ENCODE results near the gene PNPLA7. TPM values are rescaled to one million over a fixed set of nuclear protein-coding genes. Genes with fewer than 3 reads are reported as not detected.
"Not testable (repeated sequence)": the region's sequence is repeated elsewhere in the genome, so short reads cannot be mapped to it uniquely, and the experiment has no call there.

PNPLA7 gene
- total RNA-seq, 1 donor from 2014 or later, result 0.06 TPM

DNA sequence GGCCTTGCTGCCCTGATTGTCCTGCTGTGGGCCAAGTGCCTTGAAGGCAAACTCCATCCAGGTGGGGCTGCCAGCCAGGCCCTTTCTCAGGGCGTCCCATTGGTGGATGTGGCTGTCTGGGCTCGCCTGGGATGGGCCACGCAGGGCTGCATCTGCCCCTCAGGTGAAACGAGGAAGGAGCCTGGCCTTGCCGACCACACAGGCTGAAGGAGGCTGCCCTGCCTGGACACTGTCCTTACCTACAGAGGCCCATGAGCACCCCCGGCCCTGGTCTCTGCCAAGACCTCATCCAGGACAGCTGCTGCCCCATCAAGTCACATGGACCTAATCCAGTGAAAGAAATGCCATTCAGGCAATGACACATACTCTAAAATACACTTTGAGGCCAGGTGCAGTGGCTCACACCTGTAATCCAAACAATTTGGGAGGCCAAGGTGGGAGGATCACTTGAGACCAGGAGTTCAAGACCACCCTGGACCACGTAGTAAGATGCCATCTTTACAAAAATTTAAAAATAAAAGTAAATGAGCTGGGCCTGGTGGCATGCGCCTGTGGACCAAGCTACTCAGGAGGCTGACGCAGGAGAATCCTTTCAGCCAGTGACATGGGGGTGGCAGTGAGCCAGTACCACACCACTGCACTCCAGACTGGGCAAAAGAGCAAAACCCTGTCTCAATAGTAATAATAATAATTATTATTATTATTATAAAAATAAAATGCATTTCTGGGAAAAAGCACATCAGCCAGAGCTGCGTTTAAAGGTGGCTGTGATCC, 33.9 kb downstream of the PNPLA7 start:
- TF ChIP-seq, protein P1, sequence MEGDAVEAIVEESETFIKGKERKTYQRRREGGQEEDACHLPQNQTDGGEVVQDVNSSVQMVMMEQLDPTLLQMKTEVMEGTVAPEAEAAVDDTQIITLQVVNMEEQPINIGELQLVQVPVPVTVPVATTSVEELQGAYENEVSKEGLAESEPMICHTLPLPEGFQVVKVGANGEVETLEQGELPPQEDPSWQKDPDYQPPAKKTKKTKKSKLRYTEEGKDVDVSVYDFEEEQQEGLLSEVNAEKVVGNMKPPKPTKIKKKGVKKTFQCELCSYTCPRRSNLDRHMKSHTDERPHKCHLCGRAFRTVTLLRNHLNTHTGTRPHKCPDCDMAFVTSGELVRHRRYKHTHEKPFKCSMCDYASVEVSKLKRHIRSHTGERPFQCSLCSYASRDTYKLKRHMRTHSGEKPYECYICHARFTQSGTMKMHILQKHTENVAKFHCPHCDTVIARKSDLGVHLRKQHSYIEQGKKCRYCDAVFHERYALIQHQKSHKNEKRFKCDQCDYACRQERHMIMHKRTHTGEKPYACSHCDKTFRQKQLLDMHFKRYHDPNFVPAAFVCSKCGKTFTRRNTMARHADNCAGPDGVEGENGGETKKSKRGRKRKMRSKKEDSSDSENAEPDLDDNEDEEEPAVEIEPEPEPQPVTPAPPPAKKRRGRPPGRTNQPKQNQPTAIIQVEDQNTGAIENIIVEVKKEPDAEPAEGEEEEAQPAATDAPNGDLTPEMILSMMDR (conservative IDR thresholded peaks at IDR 0.05; ENCODE audit: low read depth, low read length), result no peak
- H3K4me3 ChIP-seq (ENCODE audit: low read depth, low read length), result no peak overlapping the region
- DNase-seq (ENCODE audit: low read depth), result no peak

DNA sequence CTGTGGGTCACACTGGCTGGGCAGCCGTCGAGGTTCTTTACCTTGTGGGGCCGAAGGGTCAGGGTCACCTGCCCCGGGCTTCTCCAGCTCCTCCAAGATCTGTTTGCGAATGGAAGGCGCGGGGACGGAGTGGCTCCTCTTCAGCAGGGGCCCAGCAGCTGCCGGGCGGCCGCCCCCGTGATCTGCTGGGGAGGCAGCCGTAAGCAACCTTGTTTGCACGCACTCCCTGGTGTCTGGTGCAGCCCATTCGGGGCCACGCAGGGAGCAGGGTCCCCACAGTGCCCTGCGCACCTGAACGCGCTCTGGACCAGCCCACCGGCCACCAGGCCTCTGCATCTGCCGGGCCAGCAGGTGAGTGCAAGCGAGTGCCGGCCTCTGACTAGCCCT, 34.9 kb downstream of the PNPLA7 start:
- TF ChIP-seq, protein P1 (conservative IDR thresholded peaks at IDR 0.05; ENCODE audit: low read depth, low read length), result no peak
- DNase-seq (ENCODE audit: low read depth), result no peak
- H3K4me3 ChIP-seq (ENCODE audit: low read depth, low read length), result no peak overlapping the region

DNA sequence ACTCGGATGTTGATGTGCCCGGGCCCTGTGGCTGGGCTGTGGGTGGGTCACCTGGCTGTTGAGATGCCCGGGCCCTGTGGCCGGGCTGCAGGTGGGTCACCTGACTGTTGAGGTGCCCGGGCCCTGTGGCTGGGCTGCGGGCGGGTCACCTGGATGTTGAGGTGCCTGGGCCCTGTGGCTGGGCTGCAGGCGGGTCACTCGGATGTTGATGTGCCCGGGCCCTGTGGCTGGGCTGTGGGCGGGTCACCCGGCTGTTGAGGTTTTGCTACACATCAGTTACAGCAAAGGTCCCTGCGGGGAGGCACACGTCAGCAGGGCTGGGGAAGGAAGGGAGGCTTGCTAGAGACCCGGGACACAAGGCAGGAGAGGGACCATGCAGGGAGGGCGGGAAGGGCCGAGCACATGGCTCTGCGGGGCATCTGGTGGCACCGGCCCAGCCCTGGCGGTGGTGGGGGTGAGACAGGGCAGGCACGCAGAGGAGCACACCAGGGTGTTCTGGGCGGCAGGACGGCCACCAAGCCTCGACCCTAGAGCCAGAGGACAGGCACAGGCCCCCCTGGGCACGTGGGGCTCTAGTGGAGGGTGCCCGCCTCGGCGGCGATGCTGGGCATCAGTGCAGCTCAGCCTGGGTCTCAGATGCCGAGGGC, 35.4 kb downstream of the PNPLA7 start:
- no peak overlapping the region for H3K4me3 ChIP-seq (ENCODE audit: low read depth, low read length)
- TF ChIP-seq, protein P1 (conservative IDR thresholded peaks at IDR 0.05; ENCODE audit: low read depth, low read length), result no peak
- no peak for DNase-seq (ENCODE audit: low read depth)

DNA sequence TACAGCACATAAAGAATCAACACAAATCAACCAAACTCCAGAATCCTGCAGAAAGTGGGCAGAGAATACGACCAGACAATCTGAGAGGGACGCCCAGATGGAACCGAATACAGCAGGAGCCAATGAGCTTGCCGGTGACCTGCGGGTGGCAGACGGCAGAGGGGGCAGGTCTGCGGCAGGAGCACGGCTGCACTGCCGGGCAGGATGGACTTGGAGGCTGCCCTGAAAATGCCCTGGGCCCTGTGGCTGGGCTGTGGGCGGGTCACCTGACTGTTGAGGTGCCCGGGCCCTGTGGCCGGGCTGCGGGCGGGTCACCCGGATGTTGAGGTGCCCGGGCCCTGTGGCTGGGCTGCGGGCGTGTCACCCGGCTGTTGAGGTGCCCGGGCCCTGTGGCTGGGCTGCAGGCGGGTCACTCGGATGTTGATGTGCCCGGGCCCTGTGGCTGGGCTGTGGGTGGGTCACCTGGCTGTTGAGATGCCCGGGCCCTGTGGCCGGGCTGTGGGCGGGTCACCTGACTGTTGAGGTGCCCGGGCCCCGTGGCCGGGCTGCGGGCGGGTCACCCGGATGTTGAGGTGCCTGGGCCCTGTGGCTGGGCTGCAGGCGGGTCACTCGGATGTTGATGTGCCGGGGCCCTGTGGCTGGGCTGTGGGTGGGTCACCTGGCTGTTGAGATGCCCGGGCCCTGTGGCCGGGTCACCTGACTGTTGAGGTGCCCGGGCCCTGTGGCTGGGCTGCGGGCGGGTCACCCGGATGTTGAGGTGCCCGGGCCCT, 36.2 kb downstream of the PNPLA7 start:
- not testable (repeated sequence) for DNase-seq (ENCODE audit: low read depth)

DNA sequence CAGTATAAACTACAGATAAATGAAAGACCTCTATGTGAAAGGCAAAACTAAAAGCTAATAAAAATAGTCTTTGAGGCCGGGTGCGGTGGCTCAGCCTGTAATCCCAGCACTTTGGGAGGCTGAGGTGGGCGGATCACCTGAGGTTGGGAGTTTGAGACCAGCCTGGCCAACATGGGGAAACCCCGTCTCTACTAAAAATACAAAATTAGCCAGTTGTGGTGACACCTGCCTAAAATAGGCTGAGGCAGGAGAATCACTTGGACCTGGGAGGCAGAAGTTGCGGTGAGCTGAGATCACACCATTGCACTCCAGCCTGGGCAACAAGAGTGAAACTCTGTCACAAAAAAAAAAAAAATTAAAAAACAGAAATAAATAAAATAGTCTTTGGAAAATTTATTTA, 37.1 kb downstream of the PNPLA7 start:
- not testable (repeated sequence) for H3K4me3 ChIP-seq (ENCODE audit: low read depth, low read length); DNase-seq (ENCODE audit: low read depth)

More for the DNA sequence above, 36.2 kb downstream of the PNPLA7 start:
- H3K4me3 ChIP-seq (ENCODE audit: low read depth, low read length), result not testable (repeated sequence)

DNA sequence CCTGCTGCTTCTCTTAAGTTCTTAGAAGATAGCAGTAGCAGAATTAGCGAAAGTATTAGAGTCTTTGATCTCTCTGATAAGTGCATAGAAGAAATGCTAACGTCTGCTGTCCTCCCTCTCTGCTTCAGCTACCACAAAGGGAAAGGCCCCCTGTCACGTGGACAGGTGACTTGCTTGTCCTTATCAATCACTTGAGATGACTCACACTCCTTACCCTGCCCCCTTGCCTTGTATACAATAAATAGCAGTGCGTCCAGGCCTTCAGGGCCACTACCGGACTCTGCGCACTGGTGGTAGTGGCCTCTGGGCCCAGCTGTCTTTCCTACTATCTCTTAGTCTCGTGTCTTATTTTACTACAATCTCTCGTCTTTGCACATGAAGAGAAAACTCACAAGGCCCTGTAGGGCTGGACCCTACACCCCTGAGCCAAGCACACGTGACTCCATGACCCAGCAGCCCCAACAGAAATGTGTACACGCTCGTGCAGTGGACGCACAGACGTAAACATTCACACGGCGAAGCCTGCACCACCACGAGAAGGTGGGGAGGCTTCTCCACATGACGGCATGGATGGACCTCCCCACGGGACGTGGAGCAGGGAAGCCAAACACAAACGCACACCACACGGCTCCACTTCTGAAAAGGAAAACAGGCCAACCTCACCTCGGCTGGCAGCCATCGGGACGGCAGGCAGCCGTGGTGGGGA, 38.3 kb downstream of the PNPLA7 start:
- DNase-seq (ENCODE audit: low read depth), result no peak
- TF ChIP-seq, protein P1 (conservative IDR thresholded peaks at IDR 0.05; ENCODE audit: low read depth, low read length), result no peak
- H3K4me3 ChIP-seq (ENCODE audit: low read depth, low read length), result no peak overlapping the region

DNA sequence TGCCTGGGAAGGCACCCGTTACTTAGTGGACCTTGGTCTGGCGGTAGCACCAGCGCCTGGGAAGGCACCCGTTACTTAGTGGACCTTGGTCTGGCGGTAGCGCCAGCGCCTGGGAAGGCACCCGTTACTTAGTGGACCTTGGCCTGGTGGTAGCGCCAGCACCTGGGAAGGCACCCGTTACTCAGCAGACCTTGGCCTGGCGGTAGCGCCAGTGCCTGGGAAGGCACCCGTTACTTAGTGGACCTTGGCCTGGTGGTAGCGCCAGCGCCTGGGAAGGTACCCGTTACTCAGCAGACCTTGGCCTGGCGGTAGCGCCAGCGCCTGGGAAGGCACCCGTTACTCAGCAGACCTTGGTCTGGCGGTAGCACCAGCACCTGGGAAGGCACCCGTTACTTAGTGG, 39.1 kb downstream of the PNPLA7 start:
- DNase-seq (ENCODE audit: low read depth), result peak; percentile 51
- H3K4me3 ChIP-seq (ENCODE audit: low read depth, low read length), result not testable (repeated sequence)

DNA sequence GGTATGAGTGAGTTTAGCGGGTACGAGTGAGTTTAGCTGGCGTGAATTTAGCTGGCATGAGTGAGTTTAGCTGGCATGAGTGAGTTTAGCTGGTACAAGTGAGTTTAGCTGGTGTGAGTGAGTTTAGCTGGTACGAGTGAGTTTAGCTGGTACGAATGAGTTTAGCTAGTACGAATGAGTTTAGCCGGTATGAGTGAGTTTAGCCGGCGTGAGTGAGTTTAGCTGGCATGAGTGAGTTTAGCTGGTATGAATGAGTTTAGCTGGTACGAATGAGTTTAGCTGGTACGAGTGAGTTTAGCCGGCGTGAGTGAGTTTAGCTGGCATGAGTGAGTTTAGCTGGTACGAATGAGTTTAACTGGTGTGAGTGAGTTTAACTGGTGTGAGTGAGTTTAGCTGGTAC, 41.0 kb downstream of the PNPLA7 start:
- H3K4me3 ChIP-seq (ENCODE audit: low read depth, low read length), result no peak overlapping the region
- TF ChIP-seq, protein P1 (conservative IDR thresholded peaks at IDR 0.05; ENCODE audit: low read depth, low read length), result no peak
- DNase-seq (ENCODE audit: low read depth), result no peak

Measured in epithelial cell of proximal tubule (primary cell).